WTC11 (cell line): ENCODE results near the gene CRELD2. TPM values are rescaled to one million over a fixed set of nuclear protein-coding genes. Genes with fewer than 3 reads are reported as not detected.

Source experiments
- ATAC-seq: fragments of 200-7000 bp; cut with Tn5 transposase; 2 replicates; pipeline ENCODE4 v1.10.0; 2021; ENCODE audit warnings: mild to moderate bottlenecking, moderate library complexity
- CTCF ChIA-PET: fragments of 300-600 bp; sonication (Branson Sonifier 250); formaldehyde crosslinking; loops from one replicate; lab custom pipeline; 2021; ENCODE audit warnings: antibody characterized with exemption; lab: Charles Lee
- POLR2A ChIA-PET: fragments of 350-600 bp; sonication (Branson Sonifier 250); formaldehyde crosslinking; loops from one replicate; lab custom pipeline; 2021; ENCODE audit warnings: antibody characterized with exemption; lab: Charles Lee
- DNase-seq: peaks from one replicate; pipeline ENCODE4 v3.0.0; 2021; ENCODE audit warnings: low spot score
- H3K27ac Mint-ChIP-seq: 2 replicates; pipeline ENCODE4 v1.8.0; 2021; ENCODE audit warnings: mixed read lengths
- H3K27me3 Mint-ChIP-seq: 2 replicates; pipeline ENCODE4 v1.8.0; 2021; ENCODE audit warnings: low read depth, mild to moderate bottlenecking, moderate library complexity, mixed read lengths
- H3K36me3 Mint-ChIP-seq: 2 replicates; pipeline ENCODE4 v1.8.0; 2021; ENCODE audit warnings: mixed read lengths
- H3K4me1 Mint-ChIP-seq: 2 replicates; pipeline ENCODE4 v1.8.0; 2022; ENCODE audit warnings: mixed read lengths
- H3K4me3 Mint-ChIP-seq: 2 replicates; pipeline ENCODE4 v1.8.0; 2021; ENCODE audit warnings: mild to moderate bottlenecking, moderate library complexity, mixed read lengths
- H3K9me3 Mint-ChIP-seq: 2 replicates; pipeline ENCODE4 v1.8.0; 2021; ENCODE audit warnings: mixed read lengths
- AFF4 ChIP-seq: sonication (generic); formaldehyde crosslinking; IDR thresholded peaks from 2 replicates; pipeline ENCODE4 v1.8.1; 2023; ENCODE audit warnings: mild to moderate bottlenecking, missing genetic modification reagents, borderline replicate concordance
- AR ChIP-seq: fragments of 250-450 bp; sonication (Bioruptor Pico); IDR thresholded peaks from 2 replicates; pipeline ENCODE4 v1.9.0; 2021; ENCODE audit warnings: mild to moderate bottlenecking
- CREB1 ChIP-seq: sonication (generic); formaldehyde crosslinking; IDR thresholded peaks from 2 replicates; pipeline ENCODE4 v1.8.0; 2023; ENCODE audit warnings: mild to moderate bottlenecking, missing genetic modification reagents
- CREM ChIP-seq: sonication (generic); formaldehyde crosslinking; IDR thresholded peaks from 2 replicates; pipeline ENCODE4 v1.8.1; 2022; ENCODE audit warnings: mild to moderate bottlenecking, missing genetic modification reagents, moderate library complexity
- E2F5 ChIP-seq: sonication (generic); formaldehyde crosslinking; IDR thresholded peaks from 2 replicates; pipeline ENCODE4 v1.8.1; 2022; ENCODE audit warnings: mild to moderate bottlenecking, moderate library complexity, missing genetic modification reagents
- FOXJ3 ChIP-seq: sonication (generic); formaldehyde crosslinking; IDR thresholded peaks from 2 replicates; pipeline ENCODE4 v1.9.0; 2021; ENCODE audit warnings: missing genetic modification reagents, mild to moderate bottlenecking, borderline replicate concordance
- FOXP1 ChIP-seq: sonication (generic); formaldehyde crosslinking; IDR thresholded peaks from 2 replicates; pipeline ENCODE4 v1.8.0; 2022; ENCODE audit warnings: missing genetic modification reagents, mild to moderate bottlenecking, moderate library complexity, borderline replicate concordance
- HMGA2 ChIP-seq: fragments of 250-450 bp; sonication (Bioruptor Pico); IDR thresholded peaks from 2 replicates; pipeline ENCODE4 v1.4.0; 2021; ENCODE audit warnings: mild to moderate bottlenecking, moderate library complexity
- JAZF1 ChIP-seq: fragments of 250-450 bp; sonication (Bioruptor Pico); IDR thresholded peaks from 2 replicates; pipeline ENCODE4 v1.9.0; 2021; ENCODE audit warnings: moderate library complexity, mild to moderate bottlenecking, inconsistent platforms
- NFYB ChIP-seq: sonication (generic); formaldehyde crosslinking; conservative IDR thresholded peaks from 2 replicates; pipeline ENCODE4 v1.8.0; 2022; ENCODE audit warnings: low read depth, missing genetic modification reagents
- NR1H2 ChIP-seq: sonication (generic); formaldehyde crosslinking; IDR thresholded peaks from 2 replicates; pipeline ENCODE4 v1.9.0; 2021; ENCODE audit warnings: mild to moderate bottlenecking, moderate library complexity, missing genetic modification reagents
- NR2C2 ChIP-seq: sonication (generic); formaldehyde crosslinking; IDR thresholded peaks from 2 replicates; pipeline ENCODE4 v1.8.0; 2022; ENCODE audit warnings: mild to moderate bottlenecking, missing genetic modification reagents
- RELA ChIP-seq: sonication (generic); formaldehyde crosslinking; IDR thresholded peaks from 2 replicates; pipeline ENCODE4 v1.8.1; 2022; ENCODE audit warnings: missing genetic modification reagents, mild to moderate bottlenecking, borderline replicate concordance
- RORB ChIP-seq: fragments of 250-450 bp; sonication (Bioruptor Pico); IDR thresholded peaks from 2 replicates; pipeline ENCODE4 v1.9.0; 2021; ENCODE audit warnings: mild to moderate bottlenecking
- SMAD4 ChIP-seq: sonication (generic); formaldehyde crosslinking; IDR thresholded peaks from 2 replicates; pipeline ENCODE4 v1.8.0; 2022; ENCODE audit warnings: mild to moderate bottlenecking, missing genetic modification reagents
- TEAD1 ChIP-seq: sonication (generic); formaldehyde crosslinking; IDR thresholded peaks from 2 replicates; pipeline ENCODE4 v1.8.0; 2022; ENCODE audit warnings: mild to moderate bottlenecking, missing genetic modification reagents
- ZBTB43 ChIP-seq: sonication (generic); formaldehyde crosslinking; IDR thresholded peaks from 2 replicates; pipeline ENCODE4 v1.8.1; 2023; ENCODE audit warnings: mild to moderate bottlenecking, missing genetic modification reagents
- ZMAT4 ChIP-seq: fragments of 250-450 bp; sonication (Bioruptor Pico); IDR thresholded peaks from 2 replicates; pipeline ENCODE4 v1.9.0; 2021; ENCODE audit warnings: mild to moderate bottlenecking
- ZNF219 ChIP-seq: sonication (generic); formaldehyde crosslinking; IDR thresholded peaks from 2 replicates; pipeline ENCODE4 v1.8.0; 2023; ENCODE audit warnings: missing genetic modification reagents, mild to moderate bottlenecking, borderline replicate concordance
- ZNF263 ChIP-seq: sonication (generic); formaldehyde crosslinking; IDR thresholded peaks from 2 replicates; pipeline ENCODE4 v1.8.1; 2022; ENCODE audit warnings: low read depth, mild to moderate bottlenecking, moderate library complexity, missing genetic modification reagents
- ZNF396 ChIP-seq: fragments of 250-450 bp; sonication (Bioruptor Pico); IDR thresholded peaks from 2 replicates; pipeline ENCODE4 v1.8.0; 2021; ENCODE audit warnings: mild to moderate bottlenecking, moderate library complexity, borderline replicate concordance
- total RNA-seq: library from RNA; stranded (reverse); gene quantifications from 3 replicates; pipeline ENCODE4 v1.2.3, GENCODE V29; 2021

The CRELD2 gene
- total RNA-seq, 1 experiment from 2014 or later = 42.8 TPM

GRCh38 chr22:49922926-49923325, 4.5 kb downstream of the CRELD2 start:
- no peaks in the 10 kb centered on the region for H3K9me3 Mint-ChIP-seq
- no peaks in the 10 kb centered on the region; the same call in 1 of the 2 replicates for H3K27me3 Mint-ChIP-seq
- H3K27ac Mint-ChIP-seq = no peak overlapping the region
- ATAC-seq (no peak), DNase-seq (no peak)
- POLR2A ChIA-PET = no interaction called here
- TF ChIP-seq ZNF263 (CRISPR knock-in tag) (no peak), ZMAT4 (CRISPR knock-in tag) (no peak), JAZF1 (CRISPR knock-in tag) (no peak), ZBTB43 (CRISPR knock-in tag) (no peak), FOXP1 (CRISPR knock-in tag) (no peak), FOXJ3 (CRISPR knock-in tag) (no peak), TEAD1 (CRISPR knock-in tag) (no peak), NFYB (CRISPR knock-in tag) (no peak)
- peaks cover 9% of the 10 kb centered on the region; the same call in 1 of the 2 replicates for H3K36me3 Mint-ChIP-seq
- peaks cover 14% of the 10 kb centered on the region for H3K4me1 Mint-ChIP-seq
- CTCF ChIA-PET = no interaction called here
- no peak overlapping the region for H3K4me3 Mint-ChIP-seq

GRCh38 chr22:49923445-49923844, 5.0 kb downstream of the CRELD2 start:
- TF ChIP-seq NR2C2 (CRISPR knock-in tag) (no peak), CREB1 (CRISPR knock-in tag) (no peak), RELA (no peak), FOXJ3 (CRISPR knock-in tag) (no peak), SMAD4 (no peak), RORB (no peak), E2F5 (CRISPR knock-in tag) (no peak), CREM (CRISPR knock-in tag) (no peak)
- no peaks in the 10 kb centered on the region for H3K9me3 Mint-ChIP-seq
- H3K27ac Mint-ChIP-seq = no peak overlapping the region
- H3K36me3 Mint-ChIP-seq = peaks cover 9% of the 10 kb centered on the region; the same call in 1 of the 2 replicates
- peaks cover 14% of the 10 kb centered on the region for H3K4me1 Mint-ChIP-seq
- DNase-seq (no peak), ATAC-seq (no peak)
- no peaks in the 10 kb centered on the region; the same call in 1 of the 2 replicates for H3K27me3 Mint-ChIP-seq
- ChIA-PET POLR2A (no interaction called here), CTCF (no interaction called here)
- H3K4me3 Mint-ChIP-seq = no peak overlapping the region

GRCh38 chr22:49924113-49924833, 5.8 kb downstream of the CRELD2 start:
- Mint-ChIP-seq H3K27me3 (no peaks in the 10 kb centered on the region; the same call in 1 of the 2 replicates), H3K4me1 (peaks cover 12% of the 10 kb centered on the region), H3K36me3 (peaks cover 9% of the 10 kb centered on the region; the same call in 1 of the 2 replicates), H3K27ac (no peak overlapping the region), H3K9me3 (no peaks in the 10 kb centered on the region), H3K4me3 (no peak overlapping the region)
- ChIA-PET CTCF (interaction anchor here (0.8 to 2.2 kb wide), 2 partner anchors 106 to 260 kb away, joined by 3 to 13 read pairs; no protein-coding TSS in a partner anchor), POLR2A (no interaction called here)
- ATAC-seq (no peak), DNase-seq (no peak)
- no peak for TF ChIP-seq HMGA2 (CRISPR knock-in tag)
- TF ChIP-seq AR (CRISPR knock-in tag) = no peak
- TF ChIP-seq AFF4 = no peak
- no peak for TF ChIP-seq JAZF1 (CRISPR knock-in tag)
- TF ChIP-seq ZNF396 (CRISPR knock-in tag) = no peak
- TF ChIP-seq FOXJ3 (CRISPR knock-in tag) = no peak
- TF ChIP-seq ZNF219 (CRISPR knock-in tag) = no peak
- no peak for TF ChIP-seq NR1H2 (CRISPR knock-in tag)
